GM18502 (cell line): Measurements from ENCODE around the gene PSMG4.

ENCODE experiments used
- ATAC-seq: cut with Tn5 transposase; IDR thresholded peaks from one replicate; pipeline ENCODE4 v1.9.1; 2021; ENCODE audit warnings: mild to moderate bottlenecking; ENCODE audit not compliant: unreplicated experiment, poor library complexity

Gene PSMG4

DNA sequence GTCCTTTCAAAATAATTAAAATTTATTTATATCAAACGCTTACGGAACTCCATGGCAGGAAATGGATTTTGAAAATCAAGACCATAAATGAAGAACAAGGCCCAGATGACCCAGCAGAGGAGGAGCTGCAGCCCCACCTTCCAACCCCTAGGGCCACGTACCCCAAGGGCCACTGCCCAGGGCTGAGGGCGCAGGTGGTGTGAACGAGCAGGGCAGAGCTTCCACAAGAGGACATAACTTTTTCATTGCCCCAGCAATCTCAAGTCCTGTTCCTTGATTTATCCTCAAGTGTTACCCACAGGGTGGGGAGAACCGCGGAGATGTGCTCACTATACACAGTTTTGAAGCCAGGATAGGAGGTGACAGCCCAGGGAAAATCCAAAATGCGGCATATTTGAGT, 42.8 kb downstream of the PSMG4 start:
- ATAC-seq: no peak

DNA sequence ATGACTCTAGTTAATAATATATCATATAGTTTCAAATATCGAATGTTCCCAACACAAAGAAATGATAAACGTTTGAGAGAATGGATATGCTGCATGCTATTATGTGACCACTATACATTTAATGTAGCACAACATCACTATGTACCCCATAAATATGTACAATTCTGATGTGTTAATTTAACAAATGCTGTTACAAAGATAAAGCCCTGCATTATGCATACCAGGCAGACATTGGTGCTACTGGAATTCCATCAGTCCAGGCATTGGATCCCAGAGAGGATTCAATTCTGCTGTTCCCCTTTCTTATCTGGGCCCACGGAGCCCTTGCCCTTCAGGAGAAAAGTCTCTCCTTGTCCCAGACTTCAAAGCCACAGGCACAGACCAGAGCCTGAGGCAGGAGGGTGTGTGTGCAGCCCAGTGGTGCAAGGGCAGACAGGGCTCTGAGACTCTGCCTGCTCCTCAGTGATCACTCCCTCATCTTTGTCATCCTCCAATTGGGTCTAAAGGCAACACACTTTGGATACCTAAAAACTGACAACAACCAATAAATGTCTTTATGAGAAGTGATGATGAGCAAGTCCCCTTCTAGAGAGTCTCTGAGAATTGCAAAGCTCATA, 45.2 kb downstream of the PSMG4 start:
- ATAC-seq: no peak

DNA sequence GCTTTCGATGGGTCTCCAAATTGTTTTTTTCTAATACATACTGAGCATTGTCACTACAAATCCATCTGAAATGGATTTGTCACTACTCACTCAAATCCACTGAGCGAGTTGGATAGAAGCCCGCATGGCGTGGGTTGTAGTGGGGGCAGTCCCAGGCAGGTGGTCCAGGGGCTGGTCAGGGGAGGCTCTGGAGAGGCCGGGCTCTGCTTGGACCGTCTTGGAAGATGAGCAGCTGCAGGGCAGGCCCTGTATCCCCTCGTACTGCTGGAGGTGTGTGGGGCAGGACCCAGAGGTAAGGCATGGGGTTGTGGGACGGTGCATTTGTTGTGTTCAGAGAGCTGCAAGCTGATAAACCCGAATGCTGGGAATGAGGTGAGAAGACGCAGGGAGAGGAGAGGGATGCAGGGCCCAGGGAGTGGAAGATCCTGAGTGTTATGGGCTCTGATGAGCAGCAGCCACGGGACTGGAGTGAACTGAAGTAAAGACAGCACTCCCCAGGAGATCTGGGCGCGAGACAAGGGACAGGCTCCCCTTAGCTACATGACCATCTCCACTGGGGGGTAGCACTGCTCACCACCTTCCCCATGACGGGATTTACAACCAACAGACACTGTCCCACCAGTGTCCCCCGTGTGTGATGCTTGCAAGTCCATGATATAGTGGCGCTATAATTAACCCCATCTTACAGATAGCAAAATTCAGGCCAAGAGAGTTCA, 45.9 kb downstream of the PSMG4 start:
- ATAC-seq: no peak

DNA sequence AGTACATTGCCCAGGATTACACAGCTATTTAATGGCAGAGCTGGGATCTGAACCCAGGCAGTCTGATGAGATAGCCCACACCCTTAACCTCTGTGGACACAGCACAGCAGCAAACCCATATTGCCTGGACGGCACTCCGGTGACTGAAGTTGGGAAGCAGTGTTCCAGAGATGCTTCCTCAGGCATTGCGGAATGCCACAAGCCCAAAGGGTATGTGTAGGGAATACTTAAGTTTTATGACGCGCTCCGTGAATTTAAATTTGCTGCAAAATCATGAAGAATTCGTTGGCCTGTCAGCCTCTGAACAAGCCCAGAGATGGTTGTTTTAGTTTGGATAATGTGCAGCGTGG, 46.4 kb downstream of the PSMG4 start:
- no peak for ATAC-seq

DNA sequence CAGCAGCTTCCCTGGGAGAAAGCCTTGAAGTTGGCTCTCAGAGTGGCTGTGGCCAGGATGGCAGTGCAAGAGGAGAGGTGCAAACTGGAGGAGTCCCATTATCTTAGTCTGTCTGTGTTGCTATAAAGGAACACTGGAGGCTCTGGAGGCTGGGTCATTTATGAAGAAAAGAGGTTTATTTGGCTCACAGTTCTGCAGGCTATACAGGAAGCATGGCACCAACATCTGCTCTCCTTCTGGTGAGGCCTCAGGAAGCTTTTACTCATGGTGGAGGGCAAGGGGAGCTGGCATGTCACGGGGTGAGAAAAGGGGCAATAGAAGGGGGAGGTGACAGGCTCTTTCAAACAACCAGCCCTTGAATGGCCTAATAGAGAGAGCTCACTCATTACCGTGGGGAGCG, 47.1 kb downstream of the PSMG4 start:
- no peak for ATAC-seq

DNA sequence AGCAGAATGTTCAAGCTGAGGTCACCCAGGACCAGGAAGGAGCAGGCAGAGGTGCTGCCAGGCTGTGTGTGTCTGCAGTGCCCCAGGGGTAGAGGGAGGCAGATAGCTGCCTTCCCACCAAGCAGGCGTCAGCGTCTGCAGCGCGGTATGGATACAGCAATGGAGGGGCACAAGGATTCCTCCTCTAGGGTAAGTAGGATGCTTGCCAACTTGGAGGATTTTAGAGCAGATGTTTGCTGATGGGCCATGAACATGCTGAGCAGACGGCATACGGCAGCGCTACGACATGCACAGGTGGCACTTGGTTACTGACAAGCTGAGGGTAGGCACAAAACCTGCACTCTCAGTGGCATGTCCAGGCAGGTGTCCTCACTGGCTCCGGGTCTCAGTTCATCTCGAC, 48.1 kb downstream of the PSMG4 start:
- ATAC-seq: no peak

DNA sequence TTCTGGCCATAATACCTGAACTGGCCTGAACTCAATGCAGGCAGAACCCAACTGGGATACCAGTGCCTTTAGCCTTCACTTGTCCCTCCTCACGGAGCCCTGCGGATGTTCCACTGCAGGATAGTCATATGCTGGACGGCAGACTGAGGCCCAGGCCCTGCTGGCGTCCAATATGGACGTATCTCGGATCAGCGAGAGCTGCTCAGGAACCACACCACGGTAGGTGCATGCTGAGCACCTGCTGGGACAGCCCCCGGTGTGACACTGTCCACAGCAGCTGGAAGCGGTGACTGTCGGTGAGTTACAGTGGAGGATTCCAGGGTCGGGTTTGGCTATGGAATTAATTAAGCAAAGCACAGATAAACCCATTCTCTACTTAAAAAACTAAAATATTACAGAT, 48.7 kb downstream of the PSMG4 start:
- ATAC-seq: no peak

DNA sequence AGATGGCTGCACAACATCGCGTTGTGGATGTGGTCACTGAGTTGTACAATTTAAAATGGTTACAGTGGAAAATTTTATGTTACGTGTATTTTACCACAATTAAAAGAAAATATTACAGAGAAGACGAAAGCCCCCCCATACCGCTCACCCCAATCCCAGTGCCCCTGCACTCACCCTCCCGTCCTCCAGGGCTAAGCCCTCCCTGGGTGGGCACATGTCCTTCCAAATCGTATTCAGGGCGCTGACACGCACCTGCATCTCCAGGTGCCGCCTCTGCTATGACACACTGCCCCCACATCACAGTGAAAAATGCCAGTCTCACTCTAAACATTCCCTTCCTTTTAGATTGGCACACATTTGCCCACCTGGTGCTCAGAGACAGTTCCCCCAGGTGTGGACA, 49.4 kb downstream of the PSMG4 start:
- no peak for ATAC-seq

DNA sequence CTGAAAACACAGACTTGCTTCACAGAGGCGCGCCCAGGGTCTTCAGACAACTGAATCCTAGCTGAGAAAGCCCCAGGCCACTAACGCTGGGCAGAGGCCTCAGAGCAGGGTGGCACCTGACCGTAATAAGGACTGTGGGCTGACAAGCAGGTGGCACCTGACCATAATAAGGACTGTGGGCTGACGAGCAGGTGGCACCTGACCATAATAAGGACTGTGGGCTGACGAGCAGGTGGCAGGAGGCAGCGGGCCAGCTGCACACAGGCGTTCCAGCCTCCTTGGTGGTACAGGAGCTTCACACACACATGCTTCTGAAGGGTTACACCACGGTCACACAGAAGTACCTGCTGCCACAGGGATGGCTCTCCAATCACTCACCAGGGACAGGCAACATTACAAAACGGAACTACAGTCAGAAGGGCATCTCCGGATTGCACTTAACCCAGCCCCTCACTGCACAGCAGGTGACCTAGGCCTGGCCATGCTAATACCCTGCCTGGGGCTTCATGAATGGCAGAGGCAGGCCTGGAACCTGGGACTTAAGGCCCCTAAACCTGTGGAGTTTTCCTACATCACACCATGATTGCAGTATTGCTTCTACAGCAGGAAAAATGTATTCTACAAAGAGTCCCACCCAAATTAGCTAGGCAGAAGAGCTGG, 50.8 kb downstream of the PSMG4 start:
- ATAC-seq: no peak

DNA sequence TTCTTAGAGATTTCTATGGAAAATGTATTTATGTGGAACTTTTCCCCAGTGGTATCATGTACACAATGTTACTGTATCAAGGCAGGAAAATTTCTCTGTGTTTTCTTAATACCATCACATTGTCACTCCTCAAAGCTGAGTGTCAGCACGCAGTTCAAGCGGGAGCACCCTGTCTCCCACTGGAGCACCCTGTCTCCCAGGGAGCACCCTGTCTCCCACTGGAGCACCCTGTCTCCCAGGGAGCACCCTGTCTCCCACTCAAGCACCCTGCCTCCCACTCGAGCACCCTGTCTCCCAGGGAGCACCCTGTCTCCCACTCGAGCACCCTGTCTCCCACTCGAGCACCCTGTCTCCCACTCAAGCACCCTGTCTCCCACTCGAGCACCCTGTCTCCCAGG, 51.3 kb downstream of the PSMG4 start:
- no peak for ATAC-seq

DNA sequence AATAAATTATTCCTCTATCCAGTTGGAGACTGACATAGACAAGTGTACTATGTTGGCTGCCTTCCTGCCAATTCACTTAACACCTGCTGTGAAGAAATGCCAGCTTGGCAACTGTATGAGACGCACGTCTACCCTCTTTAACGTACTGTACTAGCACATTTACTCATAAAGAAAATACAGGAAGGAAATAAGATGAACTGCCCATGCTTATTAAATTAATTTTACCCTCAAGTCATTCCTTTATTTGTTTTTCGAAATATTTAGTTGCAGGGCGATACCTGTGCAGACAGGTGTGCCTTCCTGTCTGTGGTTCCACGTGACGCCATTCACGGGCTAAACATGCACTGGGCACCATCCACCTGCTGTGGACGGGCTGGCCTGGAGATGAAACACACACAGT, 52.0 kb downstream of the PSMG4 start:
- ATAC-seq: no peak

DNA sequence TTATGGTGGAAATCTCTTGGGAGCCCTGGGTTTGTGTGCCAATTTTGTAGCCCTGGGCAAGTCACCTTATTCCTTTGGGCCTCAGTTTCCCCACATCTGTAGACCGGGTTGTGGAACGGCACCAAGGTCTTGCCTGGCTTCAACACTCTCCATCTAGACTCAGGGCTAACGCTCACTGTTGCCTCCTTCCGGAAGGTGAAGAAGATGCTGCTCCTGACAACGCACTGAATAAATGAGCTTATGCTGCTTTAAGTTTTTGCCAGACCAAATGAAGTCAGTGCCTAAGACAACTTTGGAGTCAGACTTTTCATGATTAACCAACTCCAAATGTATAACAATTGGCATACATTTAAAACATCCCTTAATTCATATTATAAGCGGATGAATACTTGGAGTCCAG, 53.1 kb downstream of the PSMG4 start:
- ATAC-seq: no peak

DNA sequence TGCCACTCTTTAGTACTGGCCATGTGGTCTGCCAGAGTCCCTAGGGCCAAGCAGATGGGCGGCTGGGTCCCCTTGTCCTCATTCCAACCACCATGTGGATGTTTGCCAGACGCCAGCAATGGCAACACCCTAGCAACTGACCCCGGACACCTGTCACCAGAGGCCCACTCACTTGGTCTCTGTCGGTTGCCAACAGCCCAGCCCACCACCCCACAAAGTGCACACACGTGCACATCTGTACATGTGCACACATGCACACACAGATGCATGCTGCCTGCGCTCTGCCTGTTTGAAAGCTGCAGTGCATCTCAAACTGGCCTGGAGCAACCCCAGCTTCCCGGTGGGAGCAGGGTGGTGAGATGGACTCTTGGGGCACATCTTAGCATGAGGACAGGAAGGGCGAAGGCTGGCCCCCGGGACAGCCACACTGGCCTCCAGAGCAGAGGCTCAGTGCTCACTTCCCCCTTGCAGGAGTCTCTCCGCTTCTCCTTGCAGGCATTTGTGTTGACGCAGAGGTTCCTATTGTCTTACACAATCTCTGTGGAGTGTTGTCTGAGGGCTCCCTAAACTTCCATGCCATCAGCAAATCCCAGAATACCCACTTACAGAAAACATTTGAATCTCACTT, 54.0 kb downstream of the PSMG4 start:
- ATAC-seq: no peak

DNA sequence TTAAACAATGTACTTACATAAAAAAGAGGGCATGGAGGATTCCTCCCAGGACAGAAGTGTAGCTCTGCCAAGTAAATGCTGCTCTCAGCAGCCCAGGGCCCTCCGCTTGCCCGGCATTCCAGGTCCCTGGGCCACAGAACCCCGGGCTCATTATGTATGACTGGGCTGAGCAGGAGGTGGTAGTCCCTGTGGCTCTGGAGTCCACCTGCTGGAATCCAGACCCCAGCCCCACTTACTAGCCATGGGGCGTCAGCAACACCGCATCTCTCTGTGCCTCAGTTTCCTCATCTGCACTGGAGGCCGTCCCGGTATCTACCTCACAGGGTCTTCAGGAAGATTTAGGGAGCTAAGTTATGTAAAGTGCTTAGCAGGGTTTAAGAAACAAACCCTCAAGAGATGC, 55.4 kb downstream of the PSMG4 start:
- ATAC-seq: no peak

DNA sequence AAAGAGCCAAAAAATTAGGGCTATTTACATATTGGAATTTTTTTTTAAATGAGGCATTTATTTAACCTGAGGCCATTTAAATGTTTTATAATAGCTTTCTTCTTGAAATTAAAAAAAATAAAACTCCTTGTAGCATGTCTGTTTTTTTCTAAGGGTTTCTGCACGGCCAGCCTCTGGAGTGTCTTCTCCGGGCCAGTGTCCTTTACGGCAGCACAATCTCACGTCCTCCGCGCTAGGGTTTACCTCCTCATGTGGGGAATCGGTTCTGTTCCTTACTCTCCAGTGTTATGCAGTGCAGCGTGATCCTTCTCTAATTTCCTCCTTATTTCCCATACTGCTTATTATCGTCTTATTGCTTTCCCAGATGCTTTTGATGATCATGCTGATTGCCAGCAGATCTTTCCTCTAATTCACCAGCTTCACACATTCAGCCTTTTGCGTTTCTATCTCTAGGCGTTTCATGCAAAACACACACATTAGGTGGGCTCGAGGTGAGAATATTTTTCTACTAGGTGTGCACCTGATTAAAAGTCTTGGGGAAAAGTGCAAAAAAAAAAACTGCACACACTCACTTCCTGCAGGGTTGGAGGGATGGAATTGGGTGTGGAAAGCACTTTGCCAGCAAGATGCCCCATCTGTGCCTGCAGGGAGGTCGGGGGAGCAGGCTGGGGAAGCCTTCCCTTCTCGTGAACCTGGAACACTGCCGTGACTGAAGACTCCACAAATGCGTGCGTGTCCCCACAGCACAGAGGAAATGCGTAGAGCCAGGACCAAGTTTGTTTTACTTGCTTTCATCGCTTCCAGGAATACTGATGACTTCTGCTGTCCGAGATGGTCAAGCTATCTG, 56.1 kb downstream of the PSMG4 start:
- no peak for ATAC-seq

DNA sequence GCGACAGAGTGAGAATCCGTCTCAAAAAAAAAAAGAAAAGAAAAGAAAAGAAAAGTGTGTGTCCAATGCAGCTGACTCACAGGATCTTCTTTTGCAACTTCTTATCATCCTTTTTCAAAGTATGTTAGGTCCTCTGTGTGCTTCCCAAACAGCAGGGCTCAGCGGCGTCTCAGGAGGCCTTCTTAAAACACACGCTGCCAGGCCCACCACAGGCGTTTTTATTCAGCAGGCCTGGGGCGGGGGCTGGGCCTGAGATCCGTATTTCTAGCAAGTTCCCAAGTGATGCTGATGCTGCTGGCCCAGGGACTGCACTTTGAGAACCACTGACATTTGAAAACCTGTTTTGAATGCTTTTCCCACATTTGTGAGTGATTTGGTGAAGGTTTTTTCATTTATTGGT, 57.1 kb downstream of the PSMG4 start:
- ATAC-seq: no peak

DNA sequence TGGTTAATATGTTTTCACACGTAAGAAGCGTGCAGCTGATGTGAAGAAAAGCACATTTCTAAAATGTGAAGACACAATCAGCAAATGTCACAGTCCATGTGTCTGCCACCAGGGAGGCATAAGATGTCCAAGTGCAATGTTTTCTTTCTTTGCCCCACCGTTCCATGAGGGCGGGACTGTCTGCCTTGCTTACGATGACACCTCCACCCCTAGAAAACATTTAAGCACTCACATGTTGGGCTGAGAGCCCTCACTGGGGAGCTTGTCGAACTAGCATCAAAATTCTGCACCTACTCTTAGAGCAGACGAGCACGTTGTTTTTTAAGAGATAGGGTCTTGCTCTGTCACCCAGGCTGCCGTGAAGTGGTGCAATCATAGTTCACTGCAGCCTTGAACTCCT, 57.6 kb downstream of the PSMG4 start:
- no peak for ATAC-seq

DNA sequence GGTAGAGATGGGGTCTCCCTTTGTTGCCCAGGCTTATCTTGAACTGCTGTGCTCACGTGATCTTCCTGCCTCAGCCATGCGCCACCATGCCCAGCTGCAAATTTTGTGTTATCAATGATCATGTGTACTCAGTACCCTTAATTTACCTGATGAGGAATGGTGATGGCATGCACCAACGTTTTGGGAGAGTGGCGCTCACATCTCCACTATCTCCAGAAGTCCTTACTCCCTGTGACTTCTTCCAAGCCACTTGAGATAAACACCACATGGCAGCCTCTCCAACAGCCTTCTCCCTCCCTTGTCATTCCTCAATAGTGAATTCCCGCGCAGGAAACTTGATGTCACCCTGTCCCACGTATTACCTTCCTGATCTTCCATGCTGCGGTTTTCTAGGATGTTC, 58.1 kb downstream of the PSMG4 start:
- no peak for ATAC-seq
